Endodermal cell (in vitro differentiated cells): Measurements from ENCODE around the gene ATP9A. TPM values are rescaled to one million over a fixed set of nuclear protein-coding genes. Genes with fewer than 3 reads are reported as not detected.
"Not testable (repeated sequence)": the region's sequence is repeated elsewhere in the genome, so short reads cannot be mapped to it uniquely, and the experiment has no call there.

ENCODE experiments used
- DNase-seq: peaks from one replicate; pipeline ENCODE4 v3.0.0-alpha.2; 2017
- H3K27ac ChIP-seq: 2 replicates; pipeline ENCODE4 v1.5.1; 2013; ENCODE audit warnings: mild to moderate bottlenecking, low read depth, low read length, moderate library complexity
- H3K27me3 ChIP-seq: 2 replicates; pipeline ENCODE4 v1.6.1; 2013; ENCODE audit warnings: mild to moderate bottlenecking, low read length, moderate library complexity; ENCODE audit not compliant: insufficient read depth, control insufficient read depth, poor library complexity, severe bottlenecking
- H3K36me3 ChIP-seq: 2 replicates; pipeline ENCODE4 v1.7.0; 2013; ENCODE audit warnings: mild to moderate bottlenecking, low read length, moderate library complexity; ENCODE audit not compliant: control insufficient read depth, insufficient read depth
- H3K4me1 ChIP-seq: one replicate; pipeline ENCODE4 v1.7.0; 2013; ENCODE audit warnings: low read length; ENCODE audit not compliant: control insufficient read depth, insufficient read depth
- H3K4me3 ChIP-seq: 2 replicates; pipeline ENCODE4 v1.5.1; 2013; ENCODE audit warnings: mild to moderate bottlenecking, low read length, moderate library complexity
- H3K9ac ChIP-seq: 2 replicates; pipeline ENCODE4 v1.6.1; 2013; ENCODE audit warnings: mild to moderate bottlenecking, low read length, moderate library complexity; ENCODE audit not compliant: poor library complexity, severe bottlenecking; ENCODE audit errors: extremely low read depth
- H3K9me3 ChIP-seq: 2 replicates; pipeline ENCODE4 v1.6.1; 2013; ENCODE audit warnings: mild to moderate bottlenecking, low read length, moderate library complexity; ENCODE audit not compliant: control insufficient read depth
- H3K27ac Mint-ChIP-seq: 2 replicates; pipeline ENCODE4 v1.8.0; 2020; ENCODE audit warnings: mixed read lengths
- H3K27me3 Mint-ChIP-seq: 2 replicates; pipeline ENCODE4 v1.8.0; 2021; ENCODE audit warnings: mild to moderate bottlenecking, mixed read lengths; ENCODE audit not compliant: insufficient read depth
- H3K36me3 Mint-ChIP-seq: 2 replicates; pipeline ENCODE4 v1.8.0; 2020; ENCODE audit warnings: low read depth, mixed read lengths
- H3K4me1 Mint-ChIP-seq: 2 replicates; pipeline ENCODE4 v1.8.0; 2020; ENCODE audit warnings: mixed read lengths
- H3K4me3 Mint-ChIP-seq: 2 replicates; pipeline ENCODE4 v1.8.0; 2020; ENCODE audit warnings: mild to moderate bottlenecking, moderate library complexity, mixed read lengths
- H3K9me3 Mint-ChIP-seq: 2 replicates; pipeline ENCODE4 v1.8.0; 2020; ENCODE audit warnings: mild to moderate bottlenecking, mixed read lengths
- WGBS, 2 experiments: methylation state at CpG; one replicate each; pipeline versions ENCODE4 v1.1.5 to v1.1.7; 2013; ENCODE audit warnings: missing lambda C conversion rate in 2 of 2, mixed read lengths in 1 of 2; ENCODE audit not compliant: insufficient coverage in 1 of 2, insufficient read length in 1 of 2; 5-methylcytosine and 5-hydroxymethylcytosine counted together
- total RNA-seq, 2 donors: library from RNA; stranded (reverse); fragmentation: NEBNext Ultra II Directional in 1 of 2; extraction: Animal tissue kit (Norgen Biotek cat#: 25700) in 1 of 2; gene quantifications; 2 replicates in 1 of 2; 3 replicates in 1 of 2; pipeline ENCODE4 v1.2.1, GENCODE V29; 2021
- TF ChIP-seq, protein P1 (sequence below): fragments of 200-600 bp; sonication (generic); conservative IDR thresholded peaks from 2 replicates; pipeline ENCODE4 v1.5.0; 2021; ENCODE audit warnings: antibody characterized with exemption, mild to moderate bottlenecking

Gene ATP9A
- total RNA-seq, 2 donors from 2014 or later, result 26.7 to 27.9 TPM

DNA sequence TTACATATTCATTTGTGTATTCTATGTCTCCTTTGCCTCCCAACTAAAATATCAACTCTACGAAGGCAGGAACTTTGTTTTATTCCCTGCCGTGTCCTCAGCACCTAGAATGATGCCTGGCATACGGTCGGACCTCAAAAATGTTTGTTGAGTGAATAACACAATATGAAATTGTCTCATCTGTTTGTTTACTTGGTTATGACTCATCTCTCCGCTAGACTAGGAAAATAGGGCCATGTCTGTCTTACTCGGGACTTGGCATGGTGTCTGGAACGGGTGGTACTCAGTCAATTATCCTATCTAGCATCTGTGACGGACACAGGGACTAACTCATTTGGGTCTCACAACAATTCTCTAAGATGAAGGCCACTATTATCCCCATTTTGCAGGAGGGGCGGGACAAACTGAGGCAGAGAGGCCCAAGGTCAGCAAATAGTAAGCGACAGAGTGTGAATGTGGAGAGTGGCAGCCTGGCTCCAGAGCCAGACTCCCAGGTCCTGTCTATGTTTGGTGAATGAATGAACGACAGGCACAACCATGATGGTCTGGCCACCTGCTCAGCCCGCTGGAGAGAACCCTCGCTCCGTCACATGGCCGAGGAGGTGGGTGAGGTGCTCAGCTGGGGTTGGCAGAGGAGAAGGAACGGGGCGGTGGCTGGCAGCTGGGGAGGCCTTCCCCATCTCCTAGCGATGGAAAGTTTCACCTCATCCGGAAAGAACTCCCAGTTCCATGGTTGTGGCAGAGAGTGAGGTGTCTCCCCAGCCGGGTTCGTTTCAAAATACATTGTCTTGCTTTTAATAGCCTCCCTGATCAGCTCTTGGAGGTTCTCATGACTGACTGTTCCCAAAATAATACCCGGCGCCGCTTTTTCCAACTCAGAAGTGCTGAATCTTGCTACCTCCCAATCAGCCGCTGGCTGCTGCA lies 198.1 kb downstream of the ATP9A start:
- H3K27ac ChIP-seq, result no peak overlapping the region
- 93 to 95% methylated on average over 17 to 25 of the region's 25 CpGs for WGBS, 2 experiments
- H3K27ac Mint-ChIP-seq, result no peak overlapping the region
- H3K4me3 ChIP-seq, result no peak overlapping the region
- no peaks in the 10 kb centered on the region for H3K9me3 ChIP-seq
- TF ChIP-seq, protein P1, sequence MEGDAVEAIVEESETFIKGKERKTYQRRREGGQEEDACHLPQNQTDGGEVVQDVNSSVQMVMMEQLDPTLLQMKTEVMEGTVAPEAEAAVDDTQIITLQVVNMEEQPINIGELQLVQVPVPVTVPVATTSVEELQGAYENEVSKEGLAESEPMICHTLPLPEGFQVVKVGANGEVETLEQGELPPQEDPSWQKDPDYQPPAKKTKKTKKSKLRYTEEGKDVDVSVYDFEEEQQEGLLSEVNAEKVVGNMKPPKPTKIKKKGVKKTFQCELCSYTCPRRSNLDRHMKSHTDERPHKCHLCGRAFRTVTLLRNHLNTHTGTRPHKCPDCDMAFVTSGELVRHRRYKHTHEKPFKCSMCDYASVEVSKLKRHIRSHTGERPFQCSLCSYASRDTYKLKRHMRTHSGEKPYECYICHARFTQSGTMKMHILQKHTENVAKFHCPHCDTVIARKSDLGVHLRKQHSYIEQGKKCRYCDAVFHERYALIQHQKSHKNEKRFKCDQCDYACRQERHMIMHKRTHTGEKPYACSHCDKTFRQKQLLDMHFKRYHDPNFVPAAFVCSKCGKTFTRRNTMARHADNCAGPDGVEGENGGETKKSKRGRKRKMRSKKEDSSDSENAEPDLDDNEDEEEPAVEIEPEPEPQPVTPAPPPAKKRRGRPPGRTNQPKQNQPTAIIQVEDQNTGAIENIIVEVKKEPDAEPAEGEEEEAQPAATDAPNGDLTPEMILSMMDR, result no peak
- H3K27me3 Mint-ChIP-seq, result peaks cover 20% of the 10 kb centered on the region
- no peak overlapping the region for H3K9ac ChIP-seq
- H3K4me3 Mint-ChIP-seq, result no peak overlapping the region
- DNase-seq, result no peak
- peaks cover 4% of the 10 kb centered on the region for H3K9me3 Mint-ChIP-seq
- H3K27me3 ChIP-seq, result no peaks in the 10 kb centered on the region
- no peaks in the 10 kb centered on the region for H3K36me3 Mint-ChIP-seq
- no peaks in the 10 kb centered on the region for H3K4me1 ChIP-seq
- no peaks in the 10 kb centered on the region for H3K4me1 Mint-ChIP-seq
- no peaks in the 10 kb centered on the region for H3K36me3 ChIP-seq

DNA sequence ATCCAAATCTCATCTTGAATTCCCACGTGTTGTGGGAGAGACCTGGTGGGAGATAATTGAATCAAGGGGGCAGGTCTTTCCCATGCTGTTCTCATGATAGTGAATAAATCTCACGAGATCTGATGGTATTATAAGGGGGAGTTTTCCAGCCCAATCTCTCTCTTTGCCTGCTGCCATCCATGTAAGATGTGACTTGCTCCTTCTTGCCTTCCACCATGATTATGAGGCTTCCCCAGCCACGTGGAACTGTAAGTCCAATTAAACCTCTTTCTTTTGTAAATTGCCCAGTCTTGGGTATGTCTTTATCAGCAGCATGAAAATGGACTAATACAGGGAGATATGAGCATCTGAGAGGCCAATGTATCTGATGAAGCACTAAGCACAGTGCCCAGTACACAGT lies 199.7 kb downstream of the ATP9A start:
- H3K27ac ChIP-seq, H3K9ac ChIP-seq, H3K9me3 Mint-ChIP-seq, H3K9me3 ChIP-seq, H3K36me3 ChIP-seq, H3K4me3 ChIP-seq, H3K27ac Mint-ChIP-seq, H3K27me3 ChIP-seq, H3K4me1 ChIP-seq, H3K4me1 Mint-ChIP-seq, H3K36me3 Mint-ChIP-seq, DNase-seq, H3K4me3 Mint-ChIP-seq: not testable (repeated sequence)
- 87% methylated on average over 3 of the region's 3 CpGs; no CpG with 5 or more reads in 1 of the 2 experiments for WGBS, 2 experiments
- peaks cover 30% of the 10 kb centered on the region for H3K27me3 Mint-ChIP-seq

DNA sequence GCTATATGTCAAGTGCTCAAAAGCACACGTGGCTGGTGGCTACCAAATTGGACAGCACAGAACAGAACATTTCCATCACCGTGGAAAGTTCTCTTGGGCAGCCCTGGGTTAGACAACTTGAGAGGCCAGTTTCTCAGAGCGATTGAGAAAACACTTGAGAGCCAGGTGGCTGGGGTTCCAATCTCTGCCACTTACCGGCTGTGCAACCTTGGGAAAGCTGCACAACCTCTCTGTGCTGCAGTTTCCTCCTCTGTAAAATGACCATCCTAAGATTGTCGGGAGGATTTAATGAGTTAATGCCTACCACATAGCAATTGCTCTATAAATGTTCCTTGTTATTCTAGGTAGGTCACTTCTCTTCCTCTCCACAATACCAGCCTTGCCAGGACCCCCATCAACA lies 200.6 kb downstream of the ATP9A start:
- no peaks in the 10 kb centered on the region for H3K9me3 ChIP-seq
- no peaks in the 10 kb centered on the region for H3K9me3 Mint-ChIP-seq
- H3K27ac ChIP-seq, result no peak overlapping the region
- H3K4me3 ChIP-seq, result no peak overlapping the region
- H3K36me3 ChIP-seq, result no peaks in the 10 kb centered on the region
- WGBS, 2 experiments, result 88 to 91% methylated on average over 3 to 5 of the region's 5 CpGs
- H3K4me3 Mint-ChIP-seq, result no peak overlapping the region
- H3K36me3 Mint-ChIP-seq, result no peaks in the 10 kb centered on the region
- H3K27ac Mint-ChIP-seq, result no peak overlapping the region
- peaks cover 16% of the 10 kb centered on the region for H3K27me3 ChIP-seq
- H3K27me3 Mint-ChIP-seq, result peaks cover 39% of the 10 kb centered on the region
- peaks cover 3% of the 10 kb centered on the region for H3K4me1 ChIP-seq
- peaks cover 9% of the 10 kb centered on the region for H3K4me1 Mint-ChIP-seq
- TF ChIP-seq, protein P1, result no peak
- H3K9ac ChIP-seq, result no peak overlapping the region
- no peak for DNase-seq
